Loucy (cell line): Measurements from ENCODE around the gene GPR78.

Experiments used
- H2AFZ ChIP-seq: fragments of 200-600 bp; sonication (generic); 2 replicates; pipeline ENCODE4 v1.6.0; 2016; ENCODE audit warnings: antibody characterized with exemption, mild to moderate bottlenecking, low read length, moderate library complexity
- H3F3A ChIP-seq: fragments of 200-600 bp; 2 replicates; pipeline ENCODE4 v1.6.0; 2016; ENCODE audit warnings: antibody characterized with exemption, low read depth, mild to moderate bottlenecking
- H3K27me3 ChIP-seq: fragments of 200-600 bp; sonication (generic); 2 replicates; pipeline ENCODE4 v1.6.1; 2014; ENCODE audit warnings: low read length, mild to moderate bottlenecking; ENCODE audit not compliant: insufficient read depth, poor library complexity, severe bottlenecking
- H3K36me3 ChIP-seq: fragments of 200-600 bp; sonication (generic); 2 replicates; pipeline ENCODE4 v1.6.1; 2016; ENCODE audit warnings: low read length; ENCODE audit not compliant: insufficient read depth
- H3K4me1 ChIP-seq: fragments of 200-600 bp; sonication (generic); 2 replicates; pipeline ENCODE4 v1.5.1; 2014; ENCODE audit warnings: low read length, mild to moderate bottlenecking; ENCODE audit not compliant: insufficient read depth, poor library complexity, severe bottlenecking
- H3K4me2 ChIP-seq: fragments of 200-600 bp; sonication (generic); 2 replicates; pipeline ENCODE4 v1.6.0; 2014; ENCODE audit warnings: antibody characterized with exemption, low read length, low read depth, mild to moderate bottlenecking; ENCODE audit not compliant: poor library complexity, severe bottlenecking
- H3K4me3 ChIP-seq: fragments of 200-600 bp; sonication (generic); 2 replicates; pipeline ENCODE4 v1.5.1; 2014; ENCODE audit warnings: low read length, mild to moderate bottlenecking, mixed read lengths; ENCODE audit not compliant: poor library complexity, severe bottlenecking
- H3K79me2 ChIP-seq: fragments of 200-600 bp; sonication (generic); 2 replicates; pipeline ENCODE4 v1.6.1; 2014; ENCODE audit warnings: low read length; ENCODE audit not compliant: insufficient read depth
- H3K9ac ChIP-seq: fragments of 200-600 bp; sonication (generic); 2 replicates; pipeline ENCODE4 v1.6.0; 2014; ENCODE audit warnings: mild to moderate bottlenecking, low read depth, low read length, moderate library complexity; ENCODE audit not compliant: poor library complexity, severe bottlenecking
- H3K9me2 ChIP-seq: fragments of 200-600 bp; sonication (generic); replicated peaks from 2 replicates; pipeline ENCODE4 v1.6.1; 2016; ENCODE audit warnings: low read depth, low read length, mixed read lengths
- H3K9me3 ChIP-seq: fragments of 200-600 bp; sonication (generic); 2 replicates; pipeline ENCODE4 v1.6.1; 2014; ENCODE audit warnings: mild to moderate bottlenecking, antibody characterized with exemption, low read length, low read depth; ENCODE audit not compliant: insufficient read depth
- H4K20me1 ChIP-seq: fragments of 200-600 bp; sonication (generic); 2 replicates; pipeline ENCODE4 v1.6.0; 2014; ENCODE audit warnings: antibody characterized with exemption, low read length, mild to moderate bottlenecking; ENCODE audit not compliant: insufficient read depth, poor library complexity, severe bottlenecking
- EZH2phosphoT487 ChIP-seq: fragments of 200-600 bp; IDR thresholded peaks from 2 replicates; pipeline ENCODE4 v1.6.1; 2018; ENCODE audit warnings: antibody characterized with exemption, mild to moderate bottlenecking, moderate library complexity, borderline replicate concordance
- TF ChIP-seq, protein P1 (sequence below): fragments of 200-600 bp; sonication (generic); conservative IDR thresholded peaks from 2 replicates; pipeline ENCODE4 v1.5.1; 2014; ENCODE audit warnings: mild to moderate bottlenecking, antibody characterized with exemption, low read length

GPR78 gene

DNA sequence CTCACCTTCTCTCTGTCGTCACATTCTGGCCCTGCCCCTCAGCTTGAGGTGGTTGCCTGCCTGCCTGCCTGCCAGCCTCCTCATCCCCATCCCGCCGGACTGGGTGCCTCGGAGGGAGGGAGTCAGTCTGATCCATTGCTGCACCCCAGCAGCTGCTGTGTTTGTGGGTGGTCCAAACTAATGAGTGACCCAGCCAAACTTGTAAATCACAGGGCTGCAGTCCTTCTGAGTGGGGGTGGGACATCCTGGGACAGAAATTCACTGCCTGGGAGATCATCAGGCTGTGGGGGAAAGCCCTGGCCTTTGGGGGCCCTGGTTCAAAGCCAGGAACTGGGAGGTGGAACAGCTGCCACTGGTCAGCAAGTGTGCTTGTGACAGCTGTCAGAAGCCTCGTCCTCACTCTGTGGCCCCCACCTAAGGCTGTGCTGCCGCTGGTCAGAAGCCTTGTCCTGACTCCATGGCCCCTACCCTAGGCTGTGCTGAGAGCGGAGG is 5.6 kb downstream of the GPR78 start:
- TF ChIP-seq EZH2phosphoT487: no peak
- TF ChIP-seq, protein P1, sequence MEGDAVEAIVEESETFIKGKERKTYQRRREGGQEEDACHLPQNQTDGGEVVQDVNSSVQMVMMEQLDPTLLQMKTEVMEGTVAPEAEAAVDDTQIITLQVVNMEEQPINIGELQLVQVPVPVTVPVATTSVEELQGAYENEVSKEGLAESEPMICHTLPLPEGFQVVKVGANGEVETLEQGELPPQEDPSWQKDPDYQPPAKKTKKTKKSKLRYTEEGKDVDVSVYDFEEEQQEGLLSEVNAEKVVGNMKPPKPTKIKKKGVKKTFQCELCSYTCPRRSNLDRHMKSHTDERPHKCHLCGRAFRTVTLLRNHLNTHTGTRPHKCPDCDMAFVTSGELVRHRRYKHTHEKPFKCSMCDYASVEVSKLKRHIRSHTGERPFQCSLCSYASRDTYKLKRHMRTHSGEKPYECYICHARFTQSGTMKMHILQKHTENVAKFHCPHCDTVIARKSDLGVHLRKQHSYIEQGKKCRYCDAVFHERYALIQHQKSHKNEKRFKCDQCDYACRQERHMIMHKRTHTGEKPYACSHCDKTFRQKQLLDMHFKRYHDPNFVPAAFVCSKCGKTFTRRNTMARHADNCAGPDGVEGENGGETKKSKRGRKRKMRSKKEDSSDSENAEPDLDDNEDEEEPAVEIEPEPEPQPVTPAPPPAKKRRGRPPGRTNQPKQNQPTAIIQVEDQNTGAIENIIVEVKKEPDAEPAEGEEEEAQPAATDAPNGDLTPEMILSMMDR: no peak
- Histone ChIP-seq H4K20me1 (no peaks in the 10 kb centered on the region), H3K9ac (no peak overlapping the region), H3K79me2 (no peaks in the 10 kb centered on the region), H3F3A (no peaks in the 10 kb centered on the region), H3K36me3 (no peaks in the 10 kb centered on the region), H3K4me1 (no peaks in the 10 kb centered on the region), H3K27me3 (no peaks in the 10 kb centered on the region), H3K9me2 (no peaks in the 10 kb centered on the region), H3K4me3 (no peak overlapping the region), H3K4me2 (no peak overlapping the region), H3K9me3 (peaks cover 5% of the 10 kb centered on the region; the same call in 1 of the 2 replicates), H2AFZ (no peak overlapping the region)

DNA sequence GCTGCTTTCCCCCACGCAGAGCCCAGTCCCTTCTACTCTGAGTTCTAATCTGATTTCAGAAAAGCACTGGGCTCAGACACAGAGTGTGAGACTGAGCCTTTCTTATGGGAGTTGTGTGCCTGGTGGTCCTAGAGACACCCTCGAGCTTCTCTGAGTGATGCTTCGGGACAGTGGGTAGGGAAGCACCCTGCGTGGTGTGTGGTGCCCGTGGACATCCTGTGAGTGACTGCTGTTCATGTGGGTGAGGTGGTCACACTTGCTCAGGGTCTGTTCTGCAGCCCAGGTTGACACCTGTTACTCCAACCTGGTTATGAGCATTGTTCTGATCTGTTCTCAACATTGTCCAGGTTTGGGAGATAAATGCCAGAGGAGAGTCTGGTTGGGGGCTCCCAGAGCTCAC is 6.1 kb downstream of the GPR78 start:
- H3K79me2 ChIP-seq: no peaks in the 10 kb centered on the region

DNA sequence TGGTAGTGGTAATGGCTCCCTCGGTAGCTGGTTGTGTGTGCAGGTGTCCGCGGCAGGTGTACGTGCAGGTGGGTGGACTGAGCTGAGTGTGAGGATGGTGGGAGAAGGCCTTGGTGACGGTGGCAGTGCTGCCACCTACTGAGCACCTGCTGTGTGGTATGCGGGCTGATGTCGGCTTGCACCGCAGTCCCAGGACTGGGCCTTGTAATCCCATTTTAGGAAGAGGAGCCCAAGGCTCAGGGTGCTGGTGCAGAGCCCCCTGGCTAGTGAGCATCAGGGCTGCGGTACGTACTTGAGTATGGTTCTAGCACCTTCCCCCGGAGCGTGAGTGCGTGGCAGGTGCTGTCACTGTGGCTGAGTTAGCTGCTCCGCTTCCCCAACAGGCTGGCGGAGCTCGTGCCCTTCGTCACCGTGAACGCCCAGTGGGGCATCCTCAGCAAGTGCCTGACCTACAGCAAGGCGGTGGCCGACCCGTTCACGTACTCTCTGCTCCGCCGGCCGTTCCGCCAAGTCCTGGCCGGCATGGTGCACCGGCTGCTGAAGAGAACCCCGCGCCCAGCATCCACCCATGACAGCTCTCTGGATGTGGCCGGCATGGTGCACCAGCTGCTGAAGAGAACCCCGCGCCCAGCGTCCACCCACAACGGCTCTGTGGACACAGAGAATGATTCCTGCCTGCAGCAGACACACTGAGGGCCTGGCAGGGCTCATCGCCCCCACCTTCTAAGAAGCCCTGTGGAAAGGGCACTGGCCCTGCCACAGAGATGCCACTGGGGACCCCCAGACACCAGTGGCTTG is 6.7 kb downstream of the GPR78 start:
- no peak overlapping the region for H3K9ac ChIP-seq
- TF ChIP-seq, protein P1: no peak
- TF ChIP-seq EZH2phosphoT487: no peak
- no peaks in the 10 kb centered on the region for H4K20me1 ChIP-seq
- H2AFZ ChIP-seq: no peak overlapping the region
- H3K27me3 ChIP-seq: no peaks in the 10 kb centered on the region
- no peaks in the 10 kb centered on the region for H3F3A ChIP-seq
- H3K4me1 ChIP-seq: no peaks in the 10 kb centered on the region
- no peaks in the 10 kb centered on the region for H3K36me3 ChIP-seq
- no peak overlapping the region for H3K4me2 ChIP-seq
- H3K4me3 ChIP-seq: no peak overlapping the region
- no peaks in the 10 kb centered on the region for H3K79me2 ChIP-seq
- peaks cover 7% of the 10 kb centered on the region; the same call in 1 of the 2 replicates for H3K9me3 ChIP-seq
- H3K9me2 ChIP-seq: no peaks in the 10 kb centered on the region

More for the DNA sequence above, 6.1 kb downstream of the GPR78 start:
- H3K9me3 ChIP-seq: peaks cover 6% of the 10 kb centered on the region; the same call in 1 of the 2 replicates
- H3K9ac ChIP-seq: no peak overlapping the region
- no peaks in the 10 kb centered on the region for H3K4me1 ChIP-seq
- H2AFZ ChIP-seq: no peak overlapping the region
- no peaks in the 10 kb centered on the region for H3K27me3 ChIP-seq
- H3F3A ChIP-seq: no peaks in the 10 kb centered on the region
- H3K36me3 ChIP-seq: no peaks in the 10 kb centered on the region
- no peak overlapping the region for H3K4me3 ChIP-seq
- H3K9me2 ChIP-seq: no peaks in the 10 kb centered on the region
- no peak for TF ChIP-seq EZH2phosphoT487
- TF ChIP-seq, protein P1: no peak
- no peaks in the 10 kb centered on the region for H4K20me1 ChIP-seq
- no peak overlapping the region for H3K4me2 ChIP-seq
